GM19043 (cell line): ENCODE results near the gene COQ7.

Experiments
- ATAC-seq: cut with Tn5 transposase; IDR thresholded peaks from one replicate; pipeline ENCODE4 v1.9.1; 2021; ENCODE audit warnings: low read depth; ENCODE audit not compliant: unreplicated experiment

Gene COQ7

GRCh38 chr16:19085679-19086200 is 18.3 kb downstream of the COQ7 start:
- no peak for ATAC-seq

GRCh38 chr16:19086322-19087199 is 19.1 kb downstream of the COQ7 start:
- peak; percentile 83 for ATAC-seq

- ATAC-seq: no peak
Observed at GRCh38 chr16:19088341-19088916, 21.0 kb downstream of the COQ7 start.

- no peak for ATAC-seq
Observed at GRCh38 chr16:19089410-19089955, 22.1 kb downstream of the COQ7 start.

- ATAC-seq: no peak
Observed at GRCh38 chr16:19090916-19091315, 23.5 kb downstream of the COQ7 start.

- ATAC-seq: no peak
Observed at GRCh38 chr16:19092653-19093410, 25.4 kb downstream of the COQ7 start.

- ATAC-seq: no peak
Observed at GRCh38 chr16:19093631-19094541, 26.5 kb downstream of the COQ7 start.

GRCh38 chr16:19094542-19095365 is 27.3 kb downstream of the COQ7 start:
- ATAC-seq: no peak

- no peak for ATAC-seq
Observed at GRCh38 chr16:19095654-19096053, 28.2 kb downstream of the COQ7 start.

GRCh38 chr16:19098173-19098572 is 30.8 kb downstream of the COQ7 start:
- no peak for ATAC-seq

GRCh38 chr16:19102187-19102872 is 34.9 kb downstream of the COQ7 start:
- no peak for ATAC-seq

- no peak for ATAC-seq
Observed at GRCh38 chr16:19104607-19105006, 37.2 kb downstream of the COQ7 start.

GRCh38 chr16:19105131-19105530 is 37.7 kb downstream of the COQ7 start:
- ATAC-seq: no peak

- ATAC-seq: no peak
Observed at GRCh38 chr16:19105891-19106624, 38.6 kb downstream of the COQ7 start.

- ATAC-seq: no peak
Observed at GRCh38 chr16:19106625-19107020, 39.2 kb downstream of the COQ7 start.

- no peak for ATAC-seq
Observed at GRCh38 chr16:19108409-19109287, 41.2 kb downstream of the COQ7 start.

- ATAC-seq: no peak
Observed at GRCh38 chr16:19109288-19109664, 41.9 kb downstream of the COQ7 start.
